CD14-positive monocyte (primary cell): ENCODE results near the gene MAT2A. TPM values are rescaled to one million over a fixed set of nuclear protein-coding genes. Genes with fewer than 3 reads are reported as not detected.

Source experiments
- DNase-seq, 3 donors: peaks; one replicate each; pipeline ENCODE4 v3.0.0-alpha.2; 2011 to 2022
- H2AFZ ChIP-seq: 2 replicates; pipeline ENCODE4 v1.6.0; 2012; ENCODE audit warnings: mild to moderate bottlenecking, low read depth, low read length, inconsistent platforms; ENCODE audit not compliant: insufficient read depth, poor library complexity, severe bottlenecking
- H3K27ac ChIP-seq, 2 donors: 1 replicate in 1 of 2; 2 replicates in 1 of 2; pipeline ENCODE4 v1.5.1; 2012 to 2013; ENCODE audit warnings: low read length in 2 of 2, control low read depth in 1 of 2, inconsistent platforms in 1 of 2, low read depth in 1 of 2, mild to moderate bottlenecking in 1 of 2
- H3K27me3 ChIP-seq, 2 donors: one replicate each; pipeline versions ENCODE4 v1.6.0 to v1.6.1; 2011 to 2013; ENCODE audit warnings: low read length in 2 of 2; ENCODE audit not compliant: control insufficient read depth in 2 of 2, insufficient read depth in 2 of 2
- H3K36me3 ChIP-seq, 2 donors: replicated peaks in 1 of 2; 1 replicate in 1 of 2; 2 replicates in 1 of 2; pipeline versions ENCODE4 v1.5.1 to v1.6.1; 2012 to 2013; ENCODE audit warnings: low read length in 2 of 2, control low read depth in 1 of 2, inconsistent platforms in 1 of 2, mild to moderate bottlenecking in 1 of 2; ENCODE audit not compliant: insufficient read depth in 2 of 2, control insufficient read depth in 1 of 2
- H3K4me1 ChIP-seq, 2 donors: 1 replicate in 1 of 2; 2 replicates in 1 of 2; pipeline versions ENCODE4 v1.5.1 to v1.6.1; 2012 to 2013; ENCODE audit warnings: low read length in 2 of 2, control low read depth in 1 of 2, inconsistent platforms in 1 of 2, mild to moderate bottlenecking in 1 of 2, moderate library complexity in 1 of 2; ENCODE audit not compliant: insufficient read depth in 2 of 2, control insufficient read depth in 1 of 2
- H3K4me2 ChIP-seq: replicated peaks from 2 replicates; pipeline ENCODE3; 2012; ENCODE audit warnings: low read length, moderate library complexity, mild to moderate bottlenecking; ENCODE audit not compliant: poor library complexity, severe bottlenecking; ENCODE audit errors: extremely low read depth
- H3K4me3 ChIP-seq, 3 experiments: fragments of 200-600 bp in 1 of 3; sonication (generic) in 1 of 3; replicated peaks in 1 of 3; 1 replicate in 2 of 3; 2 replicates in 1 of 3; pipeline ENCODE4 v1.5.1; 2011 to 2013; ENCODE audit warnings: low read length in 3 of 3, mild to moderate bottlenecking in 3 of 3, control low read depth in 2 of 3, low read depth in 2 of 3, inconsistent platforms in 1 of 3, moderate library complexity in 1 of 3
- H3K79me2 ChIP-seq: 2 replicates; pipeline ENCODE4 v1.6.0; 2012; ENCODE audit warnings: mild to moderate bottlenecking, control low read depth, inconsistent platforms, low read length, moderate library complexity; ENCODE audit not compliant: insufficient read depth
- H3K9ac ChIP-seq: 2 replicates; pipeline ENCODE4 v1.6.0; 2017; ENCODE audit warnings: low read length, mild to moderate bottlenecking; ENCODE audit not compliant: insufficient read depth, poor library complexity, severe bottlenecking
- H3K9me3 ChIP-seq, 2 donors: replicated peaks in 1 of 2; 1 replicate in 1 of 2; 2 replicates in 1 of 2; pipeline versions ENCODE4 v1.5.1 to v1.6.1; 2012 to 2013; ENCODE audit warnings: low read length in 2 of 2, control low read depth in 1 of 2; ENCODE audit not compliant: control insufficient read depth in 1 of 2, insufficient read depth in 1 of 2
- H4K20me1 ChIP-seq: 2 replicates; pipeline ENCODE4 v1.6.0; 2012; ENCODE audit warnings: mild to moderate bottlenecking, low read length, control low read depth, moderate library complexity; ENCODE audit not compliant: insufficient read depth
- H3K27ac Mint-ChIP-seq, 7 donors: one replicate each; pipeline ENCODE4 v1.8.0; 2020; ENCODE audit warnings: mild to moderate bottlenecking in 7 of 7, mixed read lengths in 7 of 7, moderate library complexity in 6 of 7, inconsistent platforms in 2 of 7
- H3K27me3 Mint-ChIP-seq, 3 donors: one replicate each; pipeline ENCODE4 v1.8.0; 2021 to 2022; ENCODE audit warnings: low read depth in 3 of 3, mild to moderate bottlenecking in 3 of 3, mixed read lengths in 3 of 3, moderate library complexity in 3 of 3, inconsistent platforms in 1 of 3
- H3K36me3 Mint-ChIP-seq, 2 donors: one replicate each; pipeline ENCODE4 v1.8.0; 2020; ENCODE audit warnings: mixed read lengths in 2 of 2, inconsistent platforms in 1 of 2, mild to moderate bottlenecking in 1 of 2
- H3K4me1 Mint-ChIP-seq: one replicate; pipeline ENCODE4 v1.8.0; 2020; ENCODE audit warnings: mild to moderate bottlenecking, mixed read lengths
- H3K4me3 Mint-ChIP-seq, 2 donors: one replicate each; pipeline ENCODE4 v1.8.0; 2020; ENCODE audit warnings: mild to moderate bottlenecking in 2 of 2, mixed read lengths in 2 of 2, moderate library complexity in 1 of 2
- H3K9me3 Mint-ChIP-seq, 7 donors: one replicate each; pipeline ENCODE4 v1.8.0; 2020 to 2022; ENCODE audit warnings: mixed read lengths in 7 of 7, mild to moderate bottlenecking in 6 of 7, moderate library complexity in 6 of 7, inconsistent platforms in 2 of 7
- CTCF ChIP-seq: fragments of 200-600 bp; IDR thresholded peaks from one replicate; pipeline ENCODE4 v1.8.0; 2022; ENCODE audit warnings: antibody characterized with exemption, mild to moderate bottlenecking
- WGBS: methylation state at CpG from one replicate; pipeline ENCODE4 v1.1.5; 2013; ENCODE audit warnings: missing lambda C conversion rate; ENCODE audit not compliant: insufficient coverage; 5-methylcytosine and 5-hydroxymethylcytosine counted together
- intact Hi-C, 2 donors: fragments of 100-400 bp; cut with micrococcal nuclease; formaldehyde crosslinking; loops; one replicate each; pipeline versions ENCODE4 v1.15.0 to v1.15.1; 2023
- polyA plus RNA-seq, 3 donors: library from polyadenylated mRNA; depleted of rRNA in 1 of 3; unstranded in 2 of 3; stranded (reverse) in 1 of 3; fragments of 300-500 nt in 2 of 3; fragments of >200 nt in 1 of 3; fragmentation: Illumina TruSeq in 2 of 3; gene quantifications; 1 replicate in 2 of 3; 2 replicates in 1 of 3; pipeline ENCODE4 v1.2.3, GENCODE V29; 2012 to 2021

The MAT2A gene
- polyA plus RNA-seq, 3 donors, result 97.0 to 454 (median 117) TPM

- peaks cover 49 to 79% of the 10 kb centered on the region in 2 donors for H3K36me3 ChIP-seq
- H3K4me1 ChIP-seq, result peaks cover 19 to 23% of the 10 kb centered on the region in 2 donors
- H3K4me2 ChIP-seq, result no peak overlapping the region
- Mint-ChIP-seq H3K9me3 (peaks cover 0 to 2% (median 0%) of the 10 kb centered on the region in 7 donors), H3K27ac (peak overlapping the region in 2 of 7 donors; percentile 4 to 62), H3K4me1 (peaks cover 33% of the 10 kb centered on the region), H3K4me3 (no peak overlapping the region), H3K27me3 (no peaks in the 10 kb centered on the region), H3K36me3 (peaks cover 67 to 88% of the 10 kb centered on the region in 2 donors)
- intact Hi-C loops, result loop anchor here in 1 of 2 donors (5.0 kb wide), 1 partner anchor 153 kb away; no protein-coding TSS in a partner anchor
- no peak overlapping the region for H3K4me3 ChIP-seq
- no peak overlapping the region for H2AFZ ChIP-seq
- DNase-seq, result no peak
- TF ChIP-seq CTCF, result no peak
- H3K9ac ChIP-seq, result no peak overlapping the region
- no peaks in the 10 kb centered on the region for H4K20me1 ChIP-seq
- H3K27ac ChIP-seq, result no peak overlapping the region
- H3K27me3 ChIP-seq, result no peaks in the 10 kb centered on the region
- H3K9me3 ChIP-seq, result no peaks in the 10 kb centered on the region
- no CpG with 5 or more reads among the region's 3 CpGs for WGBS
- peaks cover 38% of the 10 kb centered on the region for H3K79me2 ChIP-seq
These were observed 16.1 kb downstream of the MAT2A start for GRCh38 chr2:85554980-85555612.

GRCh38 chr2:85557130-85557529 lies 18.2 kb downstream of the MAT2A start:
- Histone ChIP-seq H3K9ac (no peak overlapping the region), H3K9me3 (no peaks in the 10 kb centered on the region), H3K79me2 (peaks cover 55% of the 10 kb centered on the region), H3K4me1 (peaks cover 16 to 21% of the 10 kb centered on the region in 2 donors), H3K4me2 (no peak overlapping the region), H3K36me3 (peaks cover 43 to 66% of the 10 kb centered on the region in 2 donors), H3K27me3 (no peaks in the 10 kb centered on the region), H3K4me3 (no peak overlapping the region), H2AFZ (no peak overlapping the region), H3K27ac (no peak overlapping the region), H4K20me1 (no peaks in the 10 kb centered on the region)
- no peak for DNase-seq
- peaks cover 26% of the 10 kb centered on the region for H3K4me1 Mint-ChIP-seq
- no peak overlapping the region for H3K4me3 Mint-ChIP-seq
- intact Hi-C loops, result no loop called here
- H3K27ac Mint-ChIP-seq, result no peak overlapping the region
- peaks cover 54 to 69% of the 10 kb centered on the region in 2 donors for H3K36me3 Mint-ChIP-seq
- peaks cover 0 to 2% (median 0%) of the 10 kb centered on the region in 7 donors for H3K9me3 Mint-ChIP-seq
- TF ChIP-seq CTCF, result no peak
- 86% methylated on average over 2 of the region's 5 CpGs for WGBS
- no peaks in the 10 kb centered on the region for H3K27me3 Mint-ChIP-seq
